ENCODE results near the gene G3BP1.
"Not testable (repeated sequence)": the region's sequence is repeated elsewhere in the genome, so short reads cannot be mapped to it uniquely, and the experiment has no call there.

G3BP1 gene

GRCh38 chr5:151766975-151767374 lies 4.8 kb upstream of the G3BP1 start:
- intact Hi-C loops (cut with micrococcal nuclease): no loop called here
- Mint-ChIP-seq H3K4me3 (no peak overlapping the region), H3K27me3 (no peaks in the 10 kb centered on the region), H3K36me3 (ENCODE audit: low read depth) (no peaks in the 10 kb centered on the region), H3K9me3 (no peaks in the 10 kb centered on the region), H3K4me1 (ENCODE audit: low read depth) (peaks cover 7% of the 10 kb centered on the region), H3K27ac (no peak overlapping the region)

- intact Hi-C loops (cut with micrococcal nuclease): loop anchor here (1.0 to 2.0 kb wide), 2 partner anchors 12 to 30 kb away; partner anchors contain the start of gene ATOX1
- H3K4me3 Mint-ChIP-seq: no peak overlapping the region
- H3K36me3 Mint-ChIP-seq (ENCODE audit: low read depth): no peaks in the 10 kb centered on the region
- no peaks in the 10 kb centered on the region for H3K9me3 Mint-ChIP-seq
- no peaks in the 10 kb centered on the region for H3K27me3 Mint-ChIP-seq
- H3K27ac Mint-ChIP-seq: no peak overlapping the region
- peaks cover 16% of the 10 kb centered on the region for H3K4me1 Mint-ChIP-seq (ENCODE audit: low read depth)
Measured at GRCh38 chr5:151770383-151771258, 1.1 kb upstream of the G3BP1 start.

GRCh38 chr5:151772029-151772845 lies 483 bp downstream of the G3BP1 start:
- Mint-ChIP-seq H3K9me3 (no peaks in the 10 kb centered on the region), H3K27ac (no peak overlapping the region), H3K4me3 (peak overlapping the region; percentile 89), H3K27me3 (no peaks in the 10 kb centered on the region), H3K36me3 (ENCODE audit: low read depth) (peaks cover 13% of the 10 kb centered on the region), H3K4me1 (ENCODE audit: low read depth) (peaks cover 33% of the 10 kb centered on the region)
- intact Hi-C loops (cut with micrococcal nuclease): no loop called here

GRCh38 chr5:151772846-151773561 lies 1.2 kb downstream of the G3BP1 start:
- H3K36me3 Mint-ChIP-seq (ENCODE audit: low read depth): peaks cover 21% of the 10 kb centered on the region
- no peak overlapping the region for H3K27ac Mint-ChIP-seq
- H3K4me3 Mint-ChIP-seq: peak overlapping the region; percentile 89
- H3K27me3 Mint-ChIP-seq: no peaks in the 10 kb centered on the region
- H3K4me1 Mint-ChIP-seq (ENCODE audit: low read depth): peaks cover 40% of the 10 kb centered on the region
- no peaks in the 10 kb centered on the region for H3K9me3 Mint-ChIP-seq
- intact Hi-C loops (cut with micrococcal nuclease): no loop called here

- no peak overlapping the region for H3K27ac Mint-ChIP-seq
- H3K27me3 Mint-ChIP-seq: no peaks in the 10 kb centered on the region
- H3K4me1 Mint-ChIP-seq (ENCODE audit: low read depth): peaks cover 49% of the 10 kb centered on the region
- peaks cover 30% of the 10 kb centered on the region for H3K36me3 Mint-ChIP-seq (ENCODE audit: low read depth)
- intact Hi-C loops (cut with micrococcal nuclease): no loop called here
- peak overlapping the region; percentile 48 for H3K4me3 Mint-ChIP-seq
- H3K9me3 Mint-ChIP-seq: no peaks in the 10 kb centered on the region
Measured at GRCh38 chr5:151773951-151774350, 2.2 kb downstream of the G3BP1 start.

GRCh38 chr5:151775025-151775606 lies 3.4 kb downstream of the G3BP1 start:
- no peaks in the 10 kb centered on the region for H3K9me3 Mint-ChIP-seq
- peaks cover 35% of the 10 kb centered on the region for H3K36me3 Mint-ChIP-seq (ENCODE audit: low read depth)
- no peak overlapping the region for H3K4me3 Mint-ChIP-seq
- peaks cover 58% of the 10 kb centered on the region for H3K4me1 Mint-ChIP-seq (ENCODE audit: low read depth)
- intact Hi-C loops (cut with micrococcal nuclease): no loop called here
- no peaks in the 10 kb centered on the region for H3K27me3 Mint-ChIP-seq
- H3K27ac Mint-ChIP-seq: no peak overlapping the region

- H3K4me3 Mint-ChIP-seq: no peak overlapping the region
- H3K36me3 Mint-ChIP-seq (ENCODE audit: low read depth): peaks cover 35% of the 10 kb centered on the region
- no peak overlapping the region for H3K27ac Mint-ChIP-seq
- H3K27me3 Mint-ChIP-seq: no peaks in the 10 kb centered on the region
- H3K4me1 Mint-ChIP-seq (ENCODE audit: low read depth): peaks cover 55% of the 10 kb centered on the region
- intact Hi-C loops (cut with micrococcal nuclease): no loop called here
- no peaks in the 10 kb centered on the region for H3K9me3 Mint-ChIP-seq
Measured at GRCh38 chr5:151779531-151780125, 7.9 kb downstream of the G3BP1 start.

GRCh38 chr5:151780348-151780747 lies 8.6 kb downstream of the G3BP1 start:
- no peak overlapping the region for H3K4me3 Mint-ChIP-seq

GRCh38 chr5:151781201-151781600 lies 9.4 kb downstream of the G3BP1 start:
- intact Hi-C loops (cut with micrococcal nuclease): no loop called here

More at GRCh38 chr5:151780348-151780747, 8.6 kb downstream of the G3BP1 start:
- peaks cover 35% of the 10 kb centered on the region for H3K36me3 Mint-ChIP-seq (ENCODE audit: low read depth)
- H3K9me3 Mint-ChIP-seq: no peaks in the 10 kb centered on the region
- H3K27ac Mint-ChIP-seq: no peak overlapping the region
- no peaks in the 10 kb centered on the region for H3K27me3 Mint-ChIP-seq
- H3K4me1 Mint-ChIP-seq (ENCODE audit: low read depth): peaks cover 53% of the 10 kb centered on the region
- intact Hi-C loops (cut with micrococcal nuclease): no loop called here

GRCh38 chr5:151783664-151784063 lies 11.9 kb downstream of the G3BP1 start:
- H3K4me1 Mint-ChIP-seq (ENCODE audit: low read depth): peaks cover 21% of the 10 kb centered on the region
- intact Hi-C loops (cut with micrococcal nuclease); H3K9me3 Mint-ChIP-seq; H3K4me3 Mint-ChIP-seq; H3K27me3 Mint-ChIP-seq; H3K27ac Mint-ChIP-seq: not testable (repeated sequence)
- H3K36me3 Mint-ChIP-seq (ENCODE audit: low read depth): peaks cover 33% of the 10 kb centered on the region

More at GRCh38 chr5:151781201-151781600, 9.4 kb downstream of the G3BP1 start:
- Mint-ChIP-seq H3K36me3 (ENCODE audit: low read depth) (peaks cover 37% of the 10 kb centered on the region), H3K27me3 (no peaks in the 10 kb centered on the region), H3K4me1 (ENCODE audit: low read depth) (peaks cover 44% of the 10 kb centered on the region), H3K9me3 (no peaks in the 10 kb centered on the region), H3K4me3 (no peak overlapping the region), H3K27ac (no peak overlapping the region)

- Mint-ChIP-seq H3K27me3 (no peaks in the 10 kb centered on the region), H3K4me3 (no peak overlapping the region), H3K9me3 (no peaks in the 10 kb centered on the region), H3K4me1 (ENCODE audit: low read depth) (peaks cover 16% of the 10 kb centered on the region), H3K36me3 (ENCODE audit: low read depth) (peaks cover 33% of the 10 kb centered on the region), H3K27ac (no peak overlapping the region)
- intact Hi-C loops (cut with micrococcal nuclease): no loop called here
Measured at GRCh38 chr5:151784141-151784540, 12.4 kb downstream of the G3BP1 start.

GRCh38 chr5:151786468-151786867 lies 14.7 kb downstream of the G3BP1 start:
- H3K27me3 Mint-ChIP-seq: no peaks in the 10 kb centered on the region
- H3K4me3 Mint-ChIP-seq: no peak overlapping the region
- peaks cover 53% of the 10 kb centered on the region for H3K36me3 Mint-ChIP-seq (ENCODE audit: low read depth)
- intact Hi-C loops (cut with micrococcal nuclease): no loop called here
- H3K27ac Mint-ChIP-seq: no peak overlapping the region
- H3K4me1 Mint-ChIP-seq (ENCODE audit: low read depth): no peaks in the 10 kb centered on the region
- H3K9me3 Mint-ChIP-seq: no peaks in the 10 kb centered on the region

GRCh38 chr5:151787817-151788216 lies 16.1 kb downstream of the G3BP1 start:
- no peaks in the 10 kb centered on the region for H3K9me3 Mint-ChIP-seq
- H3K27me3 Mint-ChIP-seq: no peaks in the 10 kb centered on the region
- no peak overlapping the region for H3K4me3 Mint-ChIP-seq
- intact Hi-C loops (cut with micrococcal nuclease): no loop called here
- H3K36me3 Mint-ChIP-seq (ENCODE audit: low read depth): peaks cover 67% of the 10 kb centered on the region
- no peak overlapping the region for H3K27ac Mint-ChIP-seq
- H3K4me1 Mint-ChIP-seq (ENCODE audit: low read depth): no peaks in the 10 kb centered on the region
